Heart left ventricle (tissue), 13 donors: Measurements from ENCODE around the gene LRRC18.

Experiments used
- CTCF ChIP-seq, 12 donors: fragments of 200-600 bp; sonication (generic) in 4 of 12; IDR thresholded peaks; one replicate each; pipeline versions ENCODE4 v1.5.0 to v1.8.0; 2018 to 2022; ENCODE audit warnings: antibody characterized with exemption in 12 of 12, mild to moderate bottlenecking in 5 of 12
- POLR2A ChIP-seq, 2 donors: fragments of 450-650 bp; IDR thresholded peaks; one replicate each; pipeline ENCODE4 v1.6.1; 2017; ENCODE audit warnings: antibody characterized with exemption in 2 of 2, mild to moderate bottlenecking in 2 of 2, moderate library complexity in 2 of 2
- donor health status: ischemic (EF 13 %, LVEDD 7.1; RV severe dilation, severe dysfunction).
- donor health status: DM: no; HTN: yes; CAD: no.
- donor health status: DM: no; HTN: no; CAD: no.
- donor health status: ischemic (EF 25% LVEDD 6.9; RV normal size, moderate dysfunction).
- donor health status: ischemic (EF 25% LVEDD 5.7; RV mildly dilated, moderate dysfunction).
- donor health status: ischemic (EF 35%, LVEDD 5.7; RV mildly dilated, moderate dysfunction).
- donor health status: nonischemic (EF 11% LVEDD 7.7; RV severe dilation, severe dysfunction).
- donor health status: DM: yes; HTN: yes; CAD: no.
- donor health status: PGD.
- donor health status: ischemic (EF 29% LVEDD 5.4; RV normal size, mild dysfunction).
- donor health status: nonischemic (EF 23%, LVEDD 6.1; RV moderate dilation, normal function).

DNA sequence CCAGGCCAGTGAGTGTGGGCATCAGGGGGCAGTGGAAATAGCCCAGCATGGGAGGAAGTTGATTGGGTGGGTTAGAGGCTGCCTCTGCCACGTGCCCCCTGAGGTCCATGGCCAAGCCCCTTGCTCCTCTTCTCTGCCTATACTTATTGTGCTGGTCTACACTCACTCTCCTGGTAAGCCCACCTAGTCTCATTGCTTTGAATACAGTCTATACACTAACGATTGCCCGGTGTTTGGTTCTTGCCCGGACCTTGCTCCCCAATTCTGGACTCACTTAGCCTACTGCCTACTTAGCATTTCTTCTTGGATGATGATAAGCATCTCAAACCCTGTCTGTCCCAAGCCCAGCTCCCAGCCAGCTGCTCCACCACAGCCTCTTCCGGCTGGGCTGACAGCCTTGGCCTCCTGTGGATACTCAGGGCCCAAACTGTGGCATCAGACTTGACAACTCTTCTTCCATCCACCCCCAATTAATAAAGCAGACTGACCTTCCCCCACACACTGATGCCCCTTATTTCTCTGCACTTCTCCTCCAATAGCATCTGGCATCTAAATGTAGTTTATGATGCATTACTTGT is 10.1 kb downstream of the LRRC18 start:
- TF ChIP-seq CTCF (IDR thresholded peaks at IDR 0.05) (no peak), POLR2A (IDR thresholded peaks at IDR 0.05) (no peak)
